Measurements from ENCODE around the gene STK32B.

The STK32B gene

DNA sequence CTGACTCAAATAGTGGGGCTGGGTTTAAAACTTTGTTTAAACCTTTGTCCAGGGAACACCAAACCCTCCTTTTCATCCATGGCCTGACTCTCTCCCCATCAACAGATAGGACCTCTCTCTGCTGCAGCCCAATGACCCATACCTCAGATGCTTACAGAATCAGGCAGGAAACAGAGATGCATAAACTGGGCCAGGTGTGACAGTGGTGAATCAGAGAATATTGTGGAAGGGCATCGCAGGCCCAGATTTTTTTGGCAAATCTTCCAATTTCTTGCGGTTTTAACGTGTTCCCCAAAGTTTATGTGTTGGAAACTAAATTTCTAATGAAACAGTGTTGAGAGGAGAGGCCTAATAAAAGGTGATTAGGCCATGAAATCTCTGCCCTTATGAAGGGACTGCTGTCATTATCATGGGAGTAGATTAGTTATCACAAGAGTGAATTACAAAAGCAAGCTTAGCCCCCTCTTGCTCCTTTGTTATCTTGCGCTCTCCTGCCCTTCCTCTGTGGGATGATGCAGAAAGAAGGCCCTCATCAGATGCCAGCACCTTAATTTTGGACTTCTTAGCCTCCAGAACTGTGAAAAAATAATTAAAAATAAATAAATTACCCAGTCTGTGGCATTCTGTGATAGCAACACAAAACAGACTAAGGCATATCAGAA is 82.8 kb downstream of the STK32B start:
- H3K4me3 ChIP-seq (ENCODE audit: low read depth, low read length) = no peak overlapping the region
- no peaks in the 10 kb centered on the region for H3K27me3 ChIP-seq (ENCODE audit: insufficient read depth, low read length)

DNA sequence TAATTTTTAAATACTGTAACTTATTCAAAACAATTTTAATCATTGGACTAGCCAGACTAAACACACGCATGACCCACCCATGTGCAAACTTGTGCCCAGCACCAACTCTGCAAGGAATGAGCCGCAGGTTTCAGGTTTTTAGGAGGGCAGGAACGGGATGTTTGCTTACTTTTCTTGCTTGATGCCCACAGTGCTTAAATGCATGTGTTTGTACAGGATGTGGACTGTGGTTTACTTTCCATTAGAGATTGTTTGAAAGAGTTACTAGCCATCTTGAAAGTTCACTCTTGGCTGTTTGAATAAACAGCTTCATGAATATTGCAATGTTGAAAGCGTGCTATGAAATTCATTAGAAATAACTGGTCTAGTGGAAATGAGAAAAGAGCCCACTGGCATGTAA is 83.3 kb downstream of the STK32B start:
- Histone ChIP-seq H3K27ac (ENCODE audit: low read depth, low read length) (no peak overlapping the region), H3K23ac (ENCODE audit: low read length) (no peak overlapping the region), H3K18ac (ENCODE audit: low read length) (no peak overlapping the region), H4K91ac (ENCODE audit: low read depth, low read length) (no peak overlapping the region), H2AFZ (ENCODE audit: insufficient read depth, low read length, poor library complexity) (no peak overlapping the region), H2BK5ac (ENCODE audit: low read depth, low read length, poor library complexity) (no peak overlapping the region), H3K4me1 (ENCODE audit: control insufficient read depth in 1 of 2, insufficient read depth in 2 of 2, low read length in 2 of 2) (no peaks in the 10 kb centered on the region), H3K9ac (ENCODE audit: low read length) (no peak overlapping the region), H3K79me1 (ENCODE audit: low read length) (no peaks in the 10 kb centered on the region), H2BK120ac (ENCODE audit: insufficient read depth, low read length, poor library complexity) (no peak overlapping the region), H4K8ac (ENCODE audit: low read depth, low read length) (no peak overlapping the region), H4K12ac (ENCODE audit: low read depth, low read length) (no peak overlapping the region), H3K9me3 (ENCODE audit: insufficient read depth, low read depth, low read length) (no peaks in the 10 kb centered on the region), H3K4me3 (ENCODE audit: low read depth, low read length) (no peak overlapping the region), H3K14ac (ENCODE audit: low read length) (no peak overlapping the region), H3K36me3 (ENCODE audit: control insufficient read depth in 1 of 2, insufficient read depth in 2 of 2, low read length in 2 of 2) (no peaks in the 10 kb centered on the region), H3K4ac (ENCODE audit: low read depth, low read length) (no peak overlapping the region), H3K79me2 (ENCODE audit: control insufficient read depth, insufficient read depth, low read length, poor library complexity) (no peaks in the 10 kb centered on the region), H3K4me2 (ENCODE audit: low read length) (no peak overlapping the region), H3K27me3 (ENCODE audit: insufficient read depth, low read length) (no peaks in the 10 kb centered on the region), H2BK12ac (ENCODE audit: low read length) (no peak overlapping the region), H2AK5ac (ENCODE audit: low read length) (no peak overlapping the region)
- no peak for DNase-seq
- WGBS (ENCODE audit: extremely low coverage, insufficient coverage, insufficient read length) = no CpG with 5 or more reads among the region's 4 CpGs

More for the DNA sequence above, 82.8 kb downstream of the STK32B start:
- Histone ChIP-seq H3K14ac (ENCODE audit: low read length) (no peak overlapping the region), H3K4ac (ENCODE audit: low read depth, low read length) (no peak overlapping the region), H4K8ac (ENCODE audit: low read depth, low read length) (no peak overlapping the region), H3K4me1 (ENCODE audit: control insufficient read depth in 1 of 2, insufficient read depth in 2 of 2, low read length in 2 of 2) (no peaks in the 10 kb centered on the region), H2AFZ (ENCODE audit: insufficient read depth, low read length, poor library complexity) (no peak overlapping the region), H3K9ac (ENCODE audit: low read length) (no peak overlapping the region), H3K23ac (ENCODE audit: low read length) (no peak overlapping the region), H2BK5ac (ENCODE audit: low read depth, low read length, poor library complexity) (no peak overlapping the region), H3K18ac (ENCODE audit: low read length) (no peak overlapping the region), H3K4me2 (ENCODE audit: low read length) (no peak overlapping the region), H2BK120ac (ENCODE audit: insufficient read depth, low read length, poor library complexity) (no peak overlapping the region), H4K91ac (ENCODE audit: low read depth, low read length) (no peak overlapping the region), H3K36me3 (ENCODE audit: control insufficient read depth in 1 of 2, insufficient read depth in 2 of 2, low read length in 2 of 2) (no peaks in the 10 kb centered on the region), H3K79me2 (ENCODE audit: control insufficient read depth, insufficient read depth, low read length, poor library complexity) (no peaks in the 10 kb centered on the region), H2AK5ac (ENCODE audit: low read length) (no peak overlapping the region), H3K27ac (ENCODE audit: low read depth, low read length) (no peak overlapping the region), H3K9me3 (ENCODE audit: insufficient read depth, low read depth, low read length) (no peaks in the 10 kb centered on the region), H2BK12ac (ENCODE audit: low read length) (no peak overlapping the region), H4K12ac (ENCODE audit: low read depth, low read length) (no peak overlapping the region), H3K79me1 (ENCODE audit: low read length) (no peaks in the 10 kb centered on the region)
- WGBS (ENCODE audit: extremely low coverage, insufficient coverage, insufficient read length) = no CpG with 5 or more reads among the region's 4 CpGs
- no peak for DNase-seq

DNA sequence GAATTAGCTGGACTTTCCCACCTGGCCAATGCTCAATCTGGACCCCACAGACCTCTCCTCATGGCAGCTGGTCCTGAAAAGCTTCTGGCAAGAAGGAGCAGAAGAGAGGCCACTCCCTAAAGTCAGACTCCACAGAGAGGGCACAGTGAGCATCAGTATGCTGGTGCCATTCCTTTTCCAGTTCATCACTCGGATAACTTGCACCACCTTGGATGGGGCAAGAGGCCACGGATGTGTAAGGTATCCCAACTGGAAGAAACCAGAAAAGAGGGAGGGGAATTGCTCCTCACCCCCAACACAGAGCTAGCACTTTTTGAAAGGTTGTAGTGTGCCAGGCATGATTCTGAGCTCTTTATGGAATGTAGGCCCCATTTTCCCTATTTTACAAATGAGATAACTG is 85.9 kb downstream of the STK32B start:
- H3K9ac ChIP-seq (ENCODE audit: low read length) = no peak overlapping the region
- no peak overlapping the region for H3K27ac ChIP-seq (ENCODE audit: low read depth, low read length)
- no peaks in the 10 kb centered on the region for H3K79me1 ChIP-seq (ENCODE audit: low read length)
- H4K91ac ChIP-seq (ENCODE audit: low read depth, low read length) = no peak overlapping the region
- H3K4me2 ChIP-seq (ENCODE audit: low read length) = no peak overlapping the region
- no peak overlapping the region for H3K14ac ChIP-seq (ENCODE audit: low read length)
- H2AFZ ChIP-seq (ENCODE audit: insufficient read depth, low read length, poor library complexity) = no peak overlapping the region
- no peak for DNase-seq
- no peak overlapping the region for H2AK5ac ChIP-seq (ENCODE audit: low read length)
- H2BK120ac ChIP-seq (ENCODE audit: insufficient read depth, low read length, poor library complexity) = no peak overlapping the region
- H3K79me2 ChIP-seq (ENCODE audit: control insufficient read depth, insufficient read depth, low read length, poor library complexity) = no peaks in the 10 kb centered on the region
- H3K36me3 ChIP-seq (ENCODE audit: control insufficient read depth in 1 of 2, insufficient read depth in 2 of 2, low read length in 2 of 2) = no peaks in the 10 kb centered on the region
- H3K4ac ChIP-seq (ENCODE audit: low read depth, low read length) = no peak overlapping the region
- no peak overlapping the region for H3K23ac ChIP-seq (ENCODE audit: low read length)
- H3K4me1 ChIP-seq (ENCODE audit: control insufficient read depth in 1 of 2, insufficient read depth in 2 of 2, low read length in 2 of 2) = no peaks in the 10 kb centered on the region
- H3K18ac ChIP-seq (ENCODE audit: low read length) = no peak overlapping the region
- H4K12ac ChIP-seq (ENCODE audit: low read depth, low read length) = no peak overlapping the region
- H3K4me3 ChIP-seq (ENCODE audit: low read depth, low read length) = no peak overlapping the region
- no peak overlapping the region for H4K8ac ChIP-seq (ENCODE audit: low read depth, low read length)
- no peak overlapping the region for H2BK12ac ChIP-seq (ENCODE audit: low read length)
- H3K9me3 ChIP-seq (ENCODE audit: insufficient read depth, low read depth, low read length) = no peaks in the 10 kb centered on the region
- no peaks in the 10 kb centered on the region for H3K27me3 ChIP-seq (ENCODE audit: insufficient read depth, low read length)
- no CpG with 5 or more reads among the region's 2 CpGs for WGBS (ENCODE audit: extremely low coverage, insufficient coverage, insufficient read length)
- H2BK5ac ChIP-seq (ENCODE audit: low read depth, low read length, poor library complexity) = no peak overlapping the region

DNA sequence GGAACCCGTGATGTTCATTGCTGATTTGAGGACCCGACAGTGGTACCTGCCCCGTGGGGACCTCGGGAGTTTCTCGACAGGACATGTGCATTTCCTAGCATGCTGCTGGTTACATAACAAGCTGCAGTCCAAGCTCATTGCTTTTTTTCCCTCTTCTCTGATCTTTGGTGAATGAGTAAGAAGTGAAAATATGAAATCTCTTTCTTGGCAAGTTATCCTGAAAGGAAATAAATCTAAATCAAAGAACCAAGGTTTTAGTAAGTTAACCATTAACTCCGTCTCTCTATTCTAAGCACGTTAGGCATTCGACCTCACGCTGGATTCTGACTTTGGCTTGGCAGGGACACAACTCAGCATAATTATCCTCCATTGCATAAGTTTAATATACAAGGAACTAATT is 86.6 kb downstream of the STK32B start:
- H2AFZ ChIP-seq (ENCODE audit: insufficient read depth, low read length, poor library complexity) = no peak overlapping the region
- H3K9ac ChIP-seq (ENCODE audit: low read length) = no peak overlapping the region
- no peaks in the 10 kb centered on the region for H3K4me1 ChIP-seq (ENCODE audit: control insufficient read depth in 1 of 2, insufficient read depth in 2 of 2, low read length in 2 of 2)
- no peak overlapping the region for H2BK12ac ChIP-seq (ENCODE audit: low read length)
- H3K4me2 ChIP-seq (ENCODE audit: low read length) = no peak overlapping the region
- H3K79me1 ChIP-seq (ENCODE audit: low read length) = no peaks in the 10 kb centered on the region
- no peak for DNase-seq
- H3K18ac ChIP-seq (ENCODE audit: low read length) = no peak overlapping the region
- H2BK5ac ChIP-seq (ENCODE audit: low read depth, low read length, poor library complexity) = no peak overlapping the region
- no peak overlapping the region for H4K91ac ChIP-seq (ENCODE audit: low read depth, low read length)
- no peak overlapping the region for H4K12ac ChIP-seq (ENCODE audit: low read depth, low read length)
- no peaks in the 10 kb centered on the region for H3K79me2 ChIP-seq (ENCODE audit: control insufficient read depth, insufficient read depth, low read length, poor library complexity)
- H3K14ac ChIP-seq (ENCODE audit: low read length) = no peak overlapping the region
- H4K8ac ChIP-seq (ENCODE audit: low read depth, low read length) = no peak overlapping the region
- H3K23ac ChIP-seq (ENCODE audit: low read length) = no peak overlapping the region
- no peaks in the 10 kb centered on the region for H3K27me3 ChIP-seq (ENCODE audit: insufficient read depth, low read length)
- H3K4me3 ChIP-seq (ENCODE audit: low read depth, low read length) = no peak overlapping the region
- no peak overlapping the region for H2AK5ac ChIP-seq (ENCODE audit: low read length)
- no CpG with 5 or more reads among the region's 9 CpGs for WGBS (ENCODE audit: extremely low coverage, insufficient coverage, insufficient read length)
- H3K27ac ChIP-seq (ENCODE audit: low read depth, low read length) = no peak overlapping the region
- no peak overlapping the region for H3K4ac ChIP-seq (ENCODE audit: low read depth, low read length)
- no peaks in the 10 kb centered on the region for H3K36me3 ChIP-seq (ENCODE audit: control insufficient read depth in 1 of 2, insufficient read depth in 2 of 2, low read length in 2 of 2)
- no peaks in the 10 kb centered on the region for H3K9me3 ChIP-seq (ENCODE audit: insufficient read depth, low read depth, low read length)
- H2BK120ac ChIP-seq (ENCODE audit: insufficient read depth, low read length, poor library complexity) = no peak overlapping the region
